MM.1S (cell line): ENCODE data around the gene DNAAF5.

Source experiments
- CTCF ChIP-seq: fragments of 300-600 bp; sonication (generic); IDR thresholded peaks from 2 replicates; pipeline ENCODE4 v1.5.1; 2016; ENCODE audit warnings: antibody characterized with exemption, low read length, mixed read lengths
- EZH2 ChIP-seq: fragments of 300-600 bp; sonication (generic); optimal IDR thresholded peaks from 2 replicates; pipeline ENCODE3; 2017; ENCODE audit warnings: low read depth, mild to moderate bottlenecking, antibody characterized with exemption, low read length, mixed read lengths

- TF ChIP-seq CTCF = no peak
- no peak for TF ChIP-seq EZH2
Observed at GRCh38 chr7:835021-835420, 108.5 kb downstream of the DNAAF5 start.
